Measurements from ENCODE around the gene RAB4B. TPM values are rescaled to one million over a fixed set of nuclear protein-coding genes. Genes with fewer than 3 reads are reported as not detected.
"Not testable (repeated sequence)": the region's sequence is repeated elsewhere in the genome, so short reads cannot be mapped to it uniquely, and the experiment has no call there.

The RAB4B gene
- total RNA-seq, 1 donor from 2014 or later = 29.2 TPM

DNA sequence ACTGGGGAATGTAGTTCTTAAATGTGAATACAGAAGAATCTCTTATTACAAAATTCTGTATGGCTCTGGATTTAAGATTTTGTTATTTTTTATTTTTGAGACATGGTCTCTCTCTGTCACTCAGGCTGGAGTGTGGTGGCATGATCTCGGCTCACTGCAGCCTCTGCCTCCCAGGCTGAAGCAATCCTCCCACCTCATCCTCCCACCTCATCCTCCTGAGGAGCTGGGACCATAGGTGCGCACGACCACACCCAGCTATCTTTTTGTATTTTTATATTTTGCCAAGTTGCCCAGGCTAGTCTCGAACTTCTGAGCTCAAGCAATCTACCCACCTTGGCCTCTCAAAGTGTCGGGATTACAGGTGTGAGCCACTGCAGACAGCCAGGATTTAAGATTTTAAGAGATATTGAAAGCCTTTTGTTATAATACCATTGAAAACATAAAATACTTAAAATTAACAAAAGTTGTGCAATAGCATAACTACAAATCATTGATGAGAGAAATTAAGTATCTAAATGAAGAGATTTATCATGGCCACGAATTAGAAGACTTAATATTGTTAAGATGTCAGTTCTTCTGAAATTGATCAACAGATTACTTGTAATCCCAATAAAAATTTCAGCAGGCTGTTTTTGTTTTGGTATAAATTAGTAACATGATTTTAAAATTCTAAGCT is 58.8 kb downstream of the RAB4B start:
- no peaks in the 10 kb centered on the region for H3K36me3 Mint-ChIP-seq (ENCODE audit: low read depth, unreplicated experiment)
- H3K4me1 Mint-ChIP-seq (ENCODE audit: unreplicated experiment) = no peaks in the 10 kb centered on the region
- H3K9me3 Mint-ChIP-seq (ENCODE audit: unreplicated experiment) = no peaks in the 10 kb centered on the region
- no peak for DNase-seq (ENCODE audit: low spot score)
- H3K27me3 Mint-ChIP-seq (ENCODE audit: unreplicated experiment) = peaks cover 1% of the 10 kb centered on the region
- H3K4me3 Mint-ChIP-seq (ENCODE audit: unreplicated experiment) = no peak overlapping the region
- no peak overlapping the region for H3K27ac Mint-ChIP-seq (ENCODE audit: unreplicated experiment)
- TF ChIP-seq, protein P1, sequence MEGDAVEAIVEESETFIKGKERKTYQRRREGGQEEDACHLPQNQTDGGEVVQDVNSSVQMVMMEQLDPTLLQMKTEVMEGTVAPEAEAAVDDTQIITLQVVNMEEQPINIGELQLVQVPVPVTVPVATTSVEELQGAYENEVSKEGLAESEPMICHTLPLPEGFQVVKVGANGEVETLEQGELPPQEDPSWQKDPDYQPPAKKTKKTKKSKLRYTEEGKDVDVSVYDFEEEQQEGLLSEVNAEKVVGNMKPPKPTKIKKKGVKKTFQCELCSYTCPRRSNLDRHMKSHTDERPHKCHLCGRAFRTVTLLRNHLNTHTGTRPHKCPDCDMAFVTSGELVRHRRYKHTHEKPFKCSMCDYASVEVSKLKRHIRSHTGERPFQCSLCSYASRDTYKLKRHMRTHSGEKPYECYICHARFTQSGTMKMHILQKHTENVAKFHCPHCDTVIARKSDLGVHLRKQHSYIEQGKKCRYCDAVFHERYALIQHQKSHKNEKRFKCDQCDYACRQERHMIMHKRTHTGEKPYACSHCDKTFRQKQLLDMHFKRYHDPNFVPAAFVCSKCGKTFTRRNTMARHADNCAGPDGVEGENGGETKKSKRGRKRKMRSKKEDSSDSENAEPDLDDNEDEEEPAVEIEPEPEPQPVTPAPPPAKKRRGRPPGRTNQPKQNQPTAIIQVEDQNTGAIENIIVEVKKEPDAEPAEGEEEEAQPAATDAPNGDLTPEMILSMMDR (IDR thresholded peaks at IDR 0.05; ENCODE audit: unreplicated experiment) = no peak

DNA sequence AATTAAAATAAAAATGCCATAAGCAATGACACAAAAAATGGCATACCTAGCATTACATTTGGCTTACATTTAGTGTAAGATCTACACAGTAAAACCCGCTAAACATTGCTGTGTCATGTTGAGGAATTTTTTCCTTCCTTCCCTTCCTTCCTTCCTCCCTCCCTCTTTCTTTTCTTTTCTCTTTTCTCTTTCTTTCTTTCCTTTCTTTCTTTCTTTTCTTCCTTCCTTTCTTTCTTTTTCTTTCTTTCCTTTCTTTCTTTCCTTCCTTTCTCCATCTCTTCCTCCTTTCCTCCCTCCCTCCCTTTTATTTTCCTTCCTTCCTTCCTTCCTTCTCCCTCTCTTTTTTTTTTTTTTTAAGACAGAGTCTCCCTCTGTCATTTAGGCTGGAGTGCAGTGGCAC is 60.4 kb downstream of the RAB4B start:
- not testable (repeated sequence) for H3K4me1 Mint-ChIP-seq (ENCODE audit: unreplicated experiment); H3K4me3 Mint-ChIP-seq (ENCODE audit: unreplicated experiment); H3K27ac Mint-ChIP-seq (ENCODE audit: unreplicated experiment)

DNA sequence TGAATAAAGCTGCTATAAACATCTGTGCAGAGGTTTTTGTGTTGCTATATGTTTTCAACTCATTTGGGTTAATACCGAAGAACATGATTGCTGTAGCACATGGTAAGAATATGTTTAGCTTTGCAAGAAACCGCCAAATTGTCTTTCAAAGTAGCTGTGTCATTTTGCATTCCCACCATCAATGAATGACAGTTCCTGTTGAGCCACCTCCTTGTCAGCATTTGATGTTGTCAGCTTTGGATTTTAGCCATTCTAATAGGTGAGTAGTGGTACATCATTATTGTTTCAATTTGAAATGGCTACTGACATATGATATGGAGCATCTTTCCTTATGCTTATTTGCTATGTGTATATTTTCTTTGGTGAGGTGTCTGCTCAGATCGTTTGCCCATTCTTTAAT is 64.0 kb downstream of the RAB4B start:
- not testable (repeated sequence) for H3K9me3 Mint-ChIP-seq (ENCODE audit: unreplicated experiment); H3K36me3 Mint-ChIP-seq (ENCODE audit: low read depth, unreplicated experiment); H3K4me1 Mint-ChIP-seq (ENCODE audit: unreplicated experiment); DNase-seq (ENCODE audit: low spot score); H3K27ac Mint-ChIP-seq (ENCODE audit: unreplicated experiment); H3K4me3 Mint-ChIP-seq (ENCODE audit: unreplicated experiment); H3K27me3 Mint-ChIP-seq (ENCODE audit: unreplicated experiment)

More for the DNA sequence above, 60.4 kb downstream of the RAB4B start:
- DNase-seq (ENCODE audit: low spot score); H3K27me3 Mint-ChIP-seq (ENCODE audit: unreplicated experiment); H3K36me3 Mint-ChIP-seq (ENCODE audit: low read depth, unreplicated experiment); H3K9me3 Mint-ChIP-seq (ENCODE audit: unreplicated experiment): not testable (repeated sequence)

DNA sequence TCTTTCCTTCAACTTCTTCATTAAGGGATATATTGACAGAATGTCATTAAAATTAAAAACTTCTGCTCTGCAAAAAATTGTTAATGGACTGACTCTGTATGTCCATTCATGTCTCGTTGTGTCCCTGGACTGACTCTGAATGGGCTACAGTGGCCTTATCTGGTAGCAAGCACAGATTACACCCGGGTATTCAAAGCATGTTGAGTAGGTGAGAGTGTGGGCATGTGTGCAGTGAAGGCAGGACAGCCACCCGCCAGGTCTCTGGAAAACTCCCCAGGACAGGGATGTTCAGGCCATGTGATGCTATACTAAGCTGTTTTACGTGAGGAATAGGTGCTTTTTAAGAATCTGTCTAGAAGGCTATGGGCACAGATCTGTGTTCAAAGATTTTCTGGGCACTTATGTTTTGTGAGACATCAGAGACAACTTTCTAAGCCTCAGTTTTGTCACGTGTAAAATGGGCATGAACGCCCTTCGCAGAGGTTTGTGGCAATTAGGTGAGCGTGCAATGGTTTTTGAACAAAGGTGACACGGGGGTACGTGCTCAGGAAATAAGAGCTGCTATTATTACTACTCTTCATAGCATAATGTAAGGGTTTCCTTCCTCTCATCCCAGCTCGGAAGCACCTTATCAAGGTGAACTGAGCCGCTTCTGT is 65.1 kb downstream of the RAB4B start:
- H3K27me3 Mint-ChIP-seq (ENCODE audit: unreplicated experiment) = peaks cover 13% of the 10 kb centered on the region
- not testable (repeated sequence) for H3K36me3 Mint-ChIP-seq (ENCODE audit: low read depth, unreplicated experiment); H3K27ac Mint-ChIP-seq (ENCODE audit: unreplicated experiment); DNase-seq (ENCODE audit: low spot score); H3K4me1 Mint-ChIP-seq (ENCODE audit: unreplicated experiment); H3K9me3 Mint-ChIP-seq (ENCODE audit: unreplicated experiment); H3K4me3 Mint-ChIP-seq (ENCODE audit: unreplicated experiment)

DNA sequence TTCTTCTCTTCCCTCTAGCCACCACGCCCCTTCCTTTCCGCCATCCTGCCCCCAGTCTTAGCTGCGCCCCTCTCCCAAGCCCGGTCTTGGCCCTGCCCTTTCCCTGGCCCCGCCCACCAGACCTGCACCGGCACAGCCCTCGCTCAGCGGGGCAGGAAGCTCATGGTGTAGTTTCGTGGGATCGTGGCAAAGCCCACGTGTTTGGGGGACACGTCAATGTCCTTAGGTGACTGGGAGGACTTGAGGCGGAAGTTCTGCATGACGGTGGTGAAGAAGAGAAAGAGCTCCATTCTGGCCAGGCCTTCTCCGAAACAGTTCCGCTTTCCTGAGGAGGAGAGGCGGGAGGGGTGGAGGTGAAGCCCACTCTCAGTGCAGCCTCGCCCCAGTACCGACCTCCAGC is 65.6 kb downstream of the RAB4B start:
- DNase-seq (ENCODE audit: low spot score) = not testable (repeated sequence)

More for the DNA sequence above, 65.6 kb downstream of the RAB4B start:
- H3K27me3 Mint-ChIP-seq (ENCODE audit: unreplicated experiment) = peaks cover 14% of the 10 kb centered on the region
- not testable (repeated sequence) for H3K4me3 Mint-ChIP-seq (ENCODE audit: unreplicated experiment); H3K36me3 Mint-ChIP-seq (ENCODE audit: low read depth, unreplicated experiment); H3K27ac Mint-ChIP-seq (ENCODE audit: unreplicated experiment); H3K4me1 Mint-ChIP-seq (ENCODE audit: unreplicated experiment); H3K9me3 Mint-ChIP-seq (ENCODE audit: unreplicated experiment)

Other genes with a start within 250 kb of the RAB4B start
- gene SHKBP1, start 201.4 kb upstream of the RAB4B start, total RNA-seq (ENCODE audit: unreplicated experiment) = 84.6 TPM
- 175 TPM for gene LTBP4, start 176.9 kb upstream of the RAB4B start, total RNA-seq (ENCODE audit: unreplicated experiment)
- 10.0 TPM for gene NUMBL, start 87.6 kb upstream of the RAB4B start, total RNA-seq (ENCODE audit: unreplicated experiment)
- 26.4 TPM for gene COQ8B, start 61.4 kb upstream of the RAB4B start, total RNA-seq (ENCODE audit: unreplicated experiment)
- gene ITPKC, start 61.1 kb upstream of the RAB4B start, total RNA-seq (ENCODE audit: unreplicated experiment) = 12.1 TPM
- gene ACTMAP, start 27.8 kb upstream of the RAB4B start, total RNA-seq (ENCODE audit: unreplicated experiment) = 24.6 TPM
- 101 TPM for gene SNRPA, start 27.0 kb upstream of the RAB4B start, total RNA-seq (ENCODE audit: unreplicated experiment)
- not detected for gene MIA, start 2.7 kb upstream of the RAB4B start, total RNA-seq (ENCODE audit: unreplicated experiment)
- 146 TPM for gene EGLN2, start 20.9 kb downstream of the RAB4B start, total RNA-seq (ENCODE audit: unreplicated experiment)
- not detected for gene CYP2A6, start 72.2 kb downstream of the RAB4B start, total RNA-seq (ENCODE audit: unreplicated experiment)
- not detected for gene CYP2A7, start 104.0 kb downstream of the RAB4B start, total RNA-seq (ENCODE audit: unreplicated experiment)
- gene CYP2B6, start 213.0 kb downstream of the RAB4B start, total RNA-seq (ENCODE audit: unreplicated experiment) = not detected